Endometrial microvascular endothelial cells (primary cell): ENCODE measurements around the gene ABHD12. TPM values are rescaled to one million over a fixed set of nuclear protein-coding genes. Genes with fewer than 3 reads are reported as not detected.

ENCODE experiments used
- in situ Hi-C: cut with HindIII; loops from 2 replicates; pipeline ENCODE4 v1.10.0; 2017; ENCODE audit warnings: low sequenced_read_pairs, low pct_unique_long_range_greater_than_20kb; ENCODE audit errors: inconsistent ontology term
- total RNA-seq: library from RNA; depleted of rRNA; stranded (reverse); fragments of >200 nt; gene quantifications from one replicate; pipeline ENCODE4 v1.2.3, GENCODE V29; 2015; ENCODE audit errors: inconsistent ontology term

ABHD12 gene
- total RNA-seq, 1 donor from 2014 or later = 26.9 TPM

- in situ Hi-C loops = no loop called here
Observed at GRCh38 chr20:25252686-25253421, 137.8 kb downstream of the ABHD12 start.

- in situ Hi-C loops = no loop called here
Observed at GRCh38 chr20:25252230-25252651, 138.4 kb downstream of the ABHD12 start.

GRCh38 chr20:25251558-25251957 is 139.1 kb downstream of the ABHD12 start:
- in situ Hi-C loops = no loop called here

GRCh38 chr20:25251019-25251418 is 139.6 kb downstream of the ABHD12 start:
- in situ Hi-C loops = no loop called here

GRCh38 chr20:25250508-25250907 is 140.1 kb downstream of the ABHD12 start:
- in situ Hi-C loops = no loop called here

Other genes starting within 250 kb of the ABHD12 start
- gene ENTPD6, start 195.1 kb downstream of the ABHD12 start, total RNA-seq = 73.3 TPM
- 126 TPM for gene PYGB, start 142.8 kb downstream of the ABHD12 start, total RNA-seq
- 21.7 TPM for gene GINS1, start 16.8 kb upstream of the ABHD12 start, total RNA-seq
- 2.5 TPM for gene NINL, start 194.7 kb upstream of the ABHD12 start, total RNA-seq
- 8.3 TPM for gene NANP, start 233.2 kb upstream of the ABHD12 start, total RNA-seq